GM19351 (cell line): ENCODE results near the gene C1orf53.
A peak's percentile ranks its signal among the peaks of the same experiment; 100 is the strongest.

Experiments
- ATAC-seq: cut with Tn5 transposase; IDR thresholded peaks from one replicate; pipeline ENCODE4 v1.9.1; 2021; ENCODE audit warnings: mild to moderate bottlenecking, moderate library complexity; ENCODE audit not compliant: unreplicated experiment

Gene C1orf53

GRCh38 chr1:197907846-197908616, 5.6 kb downstream of the C1orf53 start:
- no peak for ATAC-seq

DNA sequence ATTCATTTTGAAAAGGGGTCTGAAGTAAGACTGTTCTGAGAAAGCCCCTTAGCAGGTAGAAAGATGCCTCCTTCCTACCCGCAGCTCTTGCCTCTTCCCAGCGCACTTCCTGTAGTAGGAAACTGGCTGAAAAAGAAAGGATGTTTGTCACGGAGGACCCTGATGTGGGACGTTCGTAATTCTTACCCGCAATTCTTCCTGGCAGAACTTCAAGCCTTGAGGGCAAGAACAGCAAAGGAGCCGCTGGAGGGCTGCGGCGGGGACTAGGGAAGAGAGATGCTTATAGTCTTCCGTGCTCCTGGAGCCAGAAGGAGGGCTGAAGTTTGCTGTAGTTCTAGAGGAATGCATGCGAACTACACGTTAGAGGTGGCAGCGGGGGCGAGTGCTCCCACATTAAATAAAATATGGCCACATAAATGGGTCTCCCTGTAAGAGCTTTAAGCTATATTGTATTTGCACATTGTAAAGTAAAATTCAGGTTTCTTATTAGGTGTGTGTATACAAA, 6.3 kb downstream of the C1orf53 start:
- ATAC-seq: no peak

GRCh38 chr1:197909384-197909783, 7.0 kb downstream of the C1orf53 start:
- ATAC-seq: no peak

DNA sequence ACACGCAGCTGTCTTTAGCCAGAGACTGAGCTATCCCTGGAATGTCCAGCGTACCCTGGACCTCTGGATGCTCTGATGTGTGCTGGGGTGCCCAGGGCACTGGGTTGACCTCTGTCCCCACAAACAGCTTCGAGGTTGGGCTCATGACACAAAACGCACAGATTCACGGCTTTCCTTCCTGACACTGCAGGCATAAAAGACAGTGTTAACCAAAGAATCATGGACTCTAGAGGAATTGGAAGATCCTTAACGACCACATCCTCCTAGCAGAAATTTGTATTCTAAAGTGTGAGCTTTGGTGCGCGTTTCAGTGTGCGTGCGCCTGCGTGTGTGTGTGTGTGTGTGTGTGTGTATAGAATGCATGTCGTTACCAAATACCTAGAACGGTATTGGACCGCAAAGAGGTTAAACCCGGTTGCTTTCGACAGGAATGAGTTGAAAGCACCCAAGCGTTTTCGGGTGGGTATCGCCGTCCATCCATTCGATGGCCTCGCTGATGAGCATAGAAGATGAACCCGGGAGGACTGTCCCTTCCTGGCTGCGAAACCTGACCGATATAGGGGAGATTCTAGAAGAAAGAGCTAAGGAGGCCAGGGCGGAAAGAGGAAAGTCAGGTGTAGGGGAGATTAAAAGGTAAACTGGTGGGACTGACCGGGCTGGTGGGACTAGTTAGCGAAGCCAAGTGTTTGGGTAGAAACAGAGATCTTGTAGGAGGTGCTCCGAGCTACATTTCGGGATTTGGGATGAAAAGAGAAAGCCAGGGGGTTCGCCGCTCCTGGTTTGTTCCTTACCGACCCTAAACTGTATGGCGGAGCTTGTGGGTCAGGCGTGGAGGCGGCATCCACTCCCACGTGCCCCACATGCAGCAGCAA, 7.9 kb downstream of the C1orf53 start:
- no peak for ATAC-seq

GRCh38 chr1:197911111-197911856, 8.9 kb downstream of the C1orf53 start:
- ATAC-seq: no peak

- ATAC-seq: no peak
These were observed 9.6 kb downstream of the C1orf53 start for GRCh38 chr1:197911857-197912696.

DNA sequence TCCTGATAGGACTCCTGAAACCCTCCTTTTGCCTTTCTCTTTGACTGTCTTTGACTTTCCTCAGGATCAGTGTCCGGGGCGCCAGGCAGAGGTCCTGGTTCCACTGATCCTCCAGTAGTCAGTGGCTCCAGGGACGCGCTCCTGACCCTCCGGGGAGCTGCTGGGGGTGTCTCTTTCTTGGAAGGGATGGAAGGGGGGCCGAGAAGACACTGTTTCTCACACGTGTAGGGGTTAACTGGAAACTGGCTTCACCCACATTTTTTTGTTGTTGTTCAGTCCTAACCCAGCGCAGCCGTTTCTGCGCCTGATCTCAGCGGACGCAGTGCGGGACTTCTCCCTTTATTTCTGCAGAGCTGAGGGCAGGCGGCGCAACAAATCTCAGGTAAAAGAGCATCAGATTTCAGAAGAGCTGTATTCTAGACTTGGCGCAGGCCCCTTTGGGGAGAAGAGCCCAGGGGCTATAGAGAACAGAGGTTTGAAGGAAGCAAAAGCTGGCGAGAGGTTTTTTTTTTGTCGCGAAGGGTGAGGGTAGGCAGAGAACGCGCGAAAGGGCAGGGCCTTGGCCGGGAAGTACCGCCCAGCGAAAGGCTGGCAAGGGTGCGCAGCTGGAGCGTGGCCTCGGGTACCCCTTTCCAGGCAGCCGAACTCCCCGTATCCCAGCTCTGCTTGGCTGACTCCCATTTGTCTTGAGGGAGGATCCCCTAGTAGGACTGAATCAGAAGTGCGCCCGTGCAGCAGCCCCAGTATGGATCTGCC, 10.5 kb downstream of the C1orf53 start:
- ATAC-seq: no peak

- no peak for ATAC-seq
These were observed 11.3 kb downstream of the C1orf53 start for GRCh38 chr1:197913495-197914276.

GRCh38 chr1:197914510-197914909, 12.1 kb downstream of the C1orf53 start:
- no peak for ATAC-seq

DNA sequence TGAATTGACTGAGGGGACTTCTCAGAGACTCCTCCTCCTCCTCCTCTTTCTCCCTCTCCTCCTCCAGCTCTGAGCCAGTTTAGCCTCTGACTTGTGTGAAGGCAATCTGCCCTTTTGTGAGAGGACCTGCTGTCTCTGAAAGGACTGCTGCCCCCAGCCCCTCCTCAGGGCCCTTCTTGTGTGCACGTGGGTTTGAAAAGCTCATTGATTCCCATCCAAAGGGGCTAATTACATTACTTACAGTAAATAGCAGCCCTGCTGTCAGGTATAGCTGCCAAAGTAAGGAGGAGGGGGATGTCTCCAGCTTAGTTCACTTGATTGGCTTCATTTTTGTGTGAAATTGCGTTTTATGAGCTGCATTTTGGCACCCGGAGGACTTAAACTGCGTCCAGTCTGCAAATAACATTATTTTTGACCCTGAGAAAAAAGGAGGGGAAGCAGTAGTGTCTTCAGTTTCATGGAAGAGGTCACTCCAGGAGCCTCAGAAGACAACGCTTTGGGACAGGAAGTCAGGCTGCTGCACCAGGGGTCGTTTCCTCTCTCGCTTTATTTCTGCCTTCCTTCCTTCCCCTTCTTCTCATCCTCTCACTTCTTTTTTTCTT, 12.9 kb downstream of the C1orf53 start:
- ATAC-seq: no peak

GRCh38 chr1:197915862-197916499, 13.6 kb downstream of the C1orf53 start:
- ATAC-seq: no peak

DNA sequence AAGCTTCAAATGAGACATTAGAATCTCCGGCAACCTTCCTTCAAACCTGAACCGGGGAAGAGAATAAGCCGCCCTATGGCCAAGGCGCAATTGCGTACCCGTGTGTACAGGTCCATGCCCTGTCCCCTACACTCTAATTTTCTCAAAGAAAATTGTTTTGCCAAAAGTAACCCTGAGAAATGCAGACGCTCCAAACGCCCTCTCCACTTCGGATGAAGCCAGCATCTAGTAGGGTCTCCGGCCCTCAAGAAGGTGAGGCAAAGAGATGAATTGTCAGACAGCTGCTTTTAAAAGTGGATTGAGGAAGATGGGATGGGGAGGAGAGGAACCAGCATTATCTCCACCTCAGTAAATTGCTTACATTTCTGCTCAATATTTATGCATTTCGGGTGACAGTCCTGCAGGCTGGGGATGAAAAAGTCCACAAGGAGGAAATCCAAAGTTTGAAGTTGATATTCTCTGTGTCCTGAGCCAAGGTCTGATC, 14.1 kb downstream of the C1orf53 start:
- no peak for ATAC-seq

DNA sequence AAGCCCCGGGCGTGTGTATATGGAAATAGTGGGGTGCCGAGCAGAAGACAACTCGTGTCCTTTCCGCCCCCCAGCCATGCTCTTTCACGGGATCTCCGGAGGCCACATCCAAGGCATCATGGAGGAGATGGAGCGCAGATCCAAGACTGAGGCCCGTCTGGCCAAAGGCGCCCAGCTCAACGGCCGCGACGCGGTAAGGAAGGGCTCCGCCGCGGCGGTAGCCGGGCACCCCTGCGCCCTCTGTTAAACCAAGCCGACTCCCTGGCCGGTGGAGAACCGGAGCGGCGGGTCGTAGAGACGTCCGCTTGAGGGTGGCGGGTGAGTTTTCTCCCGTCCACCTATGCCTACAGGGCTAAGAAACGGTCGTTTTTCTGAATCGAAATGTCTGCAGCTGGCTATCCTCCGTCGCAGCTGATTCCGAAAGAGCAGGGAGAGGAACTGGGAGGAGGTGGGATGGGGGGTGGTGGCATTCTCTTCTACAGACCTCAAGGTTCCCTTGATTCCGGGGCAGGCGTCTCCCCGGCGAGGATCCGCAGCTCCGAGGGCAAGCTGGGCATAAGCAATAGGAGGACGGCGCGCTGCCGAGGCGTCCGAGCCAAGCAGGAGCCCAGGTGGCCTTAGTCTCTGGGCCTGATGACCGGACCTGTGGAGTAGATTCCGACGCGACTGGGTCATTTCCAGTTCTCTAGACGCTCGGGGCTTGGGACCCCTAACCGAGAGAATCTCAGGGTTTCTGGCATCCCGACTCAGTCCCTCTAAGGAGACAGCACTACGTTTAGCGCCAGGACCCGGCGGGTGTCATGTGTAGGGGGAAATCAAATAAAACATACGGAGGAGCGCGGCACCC, 15.6 kb downstream of the C1orf53 start:
- peak; percentile 29 for ATAC-seq

- ATAC-seq: no peak
These were observed 16.4 kb downstream of the C1orf53 start for GRCh38 chr1:197918807-197919345.

GRCh38 chr1:197919346-197920066, 17.1 kb downstream of the C1orf53 start:
- ATAC-seq: no peak

GRCh38 chr1:197920067-197920396, 17.6 kb downstream of the C1orf53 start:
- no peak for ATAC-seq
